Measurements from ENCODE around the gene AFAP1L2.

The AFAP1L2 gene

GRCh38 chr10:114261076-114261475, 143.2 kb downstream of the AFAP1L2 start:
- no peak for DNase-seq

- no peak for DNase-seq
These were observed 143.9 kb downstream of the AFAP1L2 start for GRCh38 chr10:114260366-114260765.

- DNase-seq: no peak
These were observed 144.5 kb downstream of the AFAP1L2 start for GRCh38 chr10:114259824-114260223.

GRCh38 chr10:114258274-114258840, 145.9 kb downstream of the AFAP1L2 start:
- no peak for DNase-seq

- no peak for DNase-seq
These were observed 146.8 kb downstream of the AFAP1L2 start for GRCh38 chr10:114257498-114257897.

GRCh38 chr10:114256822-114257221, 147.5 kb downstream of the AFAP1L2 start:
- DNase-seq: no peak

GRCh38 chr10:114256008-114256765, 148.1 kb downstream of the AFAP1L2 start:
- DNase-seq: no peak

- DNase-seq: no peak
These were observed 149.1 kb downstream of the AFAP1L2 start for GRCh38 chr10:114255227-114255626.

- no peak for DNase-seq
These were observed 151.4 kb downstream of the AFAP1L2 start for GRCh38 chr10:114252883-114253282.

- no peak for DNase-seq
These were observed 152.2 kb downstream of the AFAP1L2 start for GRCh38 chr10:114252092-114252491.

GRCh38 chr10:114250716-114251115, 153.6 kb downstream of the AFAP1L2 start:
- DNase-seq: no peak

GRCh38 chr10:114250236-114250635, 154.1 kb downstream of the AFAP1L2 start:
- DNase-seq: no peak

- DNase-seq: no peak
These were observed 157.5 kb downstream of the AFAP1L2 start for GRCh38 chr10:114246679-114247305.

- DNase-seq: no peak
These were observed 159.0 kb downstream of the AFAP1L2 start for GRCh38 chr10:114245121-114245791.

All from SIG-M5 (cell line).